ENCODE data around the gene RPS6KC1.

DNA sequence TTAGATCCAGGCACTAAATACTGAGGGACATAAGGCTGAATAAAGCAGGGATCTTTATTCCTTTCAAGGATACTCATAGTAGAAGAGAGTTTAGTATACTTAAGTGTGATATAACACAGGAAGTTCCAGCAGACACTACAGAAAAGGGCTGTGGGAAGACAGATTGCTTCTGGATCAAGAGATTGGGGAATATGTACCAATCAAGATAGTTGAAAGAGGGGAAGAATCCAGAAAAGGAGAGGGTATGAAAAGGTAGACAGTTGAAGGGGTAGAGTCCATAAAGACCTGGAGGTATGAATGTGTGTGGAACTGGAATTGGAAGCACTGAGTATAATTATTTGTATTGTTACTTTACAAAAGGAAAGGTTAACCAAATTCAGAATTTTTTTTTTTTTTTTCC is 2.4 kb downstream of the RPS6KC1 start:
- TF ChIP-seq, protein P1, sequence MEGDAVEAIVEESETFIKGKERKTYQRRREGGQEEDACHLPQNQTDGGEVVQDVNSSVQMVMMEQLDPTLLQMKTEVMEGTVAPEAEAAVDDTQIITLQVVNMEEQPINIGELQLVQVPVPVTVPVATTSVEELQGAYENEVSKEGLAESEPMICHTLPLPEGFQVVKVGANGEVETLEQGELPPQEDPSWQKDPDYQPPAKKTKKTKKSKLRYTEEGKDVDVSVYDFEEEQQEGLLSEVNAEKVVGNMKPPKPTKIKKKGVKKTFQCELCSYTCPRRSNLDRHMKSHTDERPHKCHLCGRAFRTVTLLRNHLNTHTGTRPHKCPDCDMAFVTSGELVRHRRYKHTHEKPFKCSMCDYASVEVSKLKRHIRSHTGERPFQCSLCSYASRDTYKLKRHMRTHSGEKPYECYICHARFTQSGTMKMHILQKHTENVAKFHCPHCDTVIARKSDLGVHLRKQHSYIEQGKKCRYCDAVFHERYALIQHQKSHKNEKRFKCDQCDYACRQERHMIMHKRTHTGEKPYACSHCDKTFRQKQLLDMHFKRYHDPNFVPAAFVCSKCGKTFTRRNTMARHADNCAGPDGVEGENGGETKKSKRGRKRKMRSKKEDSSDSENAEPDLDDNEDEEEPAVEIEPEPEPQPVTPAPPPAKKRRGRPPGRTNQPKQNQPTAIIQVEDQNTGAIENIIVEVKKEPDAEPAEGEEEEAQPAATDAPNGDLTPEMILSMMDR (conservative IDR thresholded peaks at IDR 0.05; ENCODE audit: low read length), result no peak
- TF ChIP-seq EZH2phosphoT487 (IDR thresholded peaks at IDR 0.05; ENCODE audit: borderline replicate concordance, low read depth, low read length), result no peak
